GM18511 (cell line): ENCODE data around the gene EYA4.
"Not testable (repeated sequence)": the region's sequence is repeated elsewhere in the genome, so short reads cannot be mapped to it uniquely, and the experiment has no call there.

ENCODE experiments used
- ATAC-seq: cut with Tn5 transposase; IDR thresholded peaks from one replicate; pipeline ENCODE4 v1.9.1; 2021; ENCODE audit warnings: mild to moderate bottlenecking, moderate library complexity; ENCODE audit not compliant: unreplicated experiment

EYA4 gene

GRCh38 chr6:133554121-133554520, 313.0 kb downstream of the EYA4 start:
- not testable (repeated sequence) for ATAC-seq

GRCh38 chr6:133555685-133556084, 314.5 kb downstream of the EYA4 start:
- ATAC-seq: no peak

DNA sequence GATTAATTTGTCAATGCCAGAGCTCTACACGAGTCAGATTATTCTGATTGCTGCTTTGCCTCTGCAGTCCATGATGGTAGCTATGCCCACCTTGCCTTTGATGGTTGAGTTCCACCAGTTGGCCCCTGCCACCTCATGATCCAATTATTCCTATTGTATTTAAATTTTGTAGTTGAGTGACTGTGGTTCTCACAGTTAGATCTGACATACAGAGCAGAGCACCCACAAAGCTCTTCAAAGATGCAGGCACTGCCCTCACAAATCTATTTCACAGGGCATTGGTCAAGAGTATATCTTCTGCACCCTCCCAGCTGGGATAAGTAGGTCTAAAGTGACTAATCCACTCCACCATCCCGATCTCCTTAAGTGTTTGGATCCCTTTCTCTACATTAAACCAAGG, 318.8 kb downstream of the EYA4 start:
- no peak for ATAC-seq

DNA sequence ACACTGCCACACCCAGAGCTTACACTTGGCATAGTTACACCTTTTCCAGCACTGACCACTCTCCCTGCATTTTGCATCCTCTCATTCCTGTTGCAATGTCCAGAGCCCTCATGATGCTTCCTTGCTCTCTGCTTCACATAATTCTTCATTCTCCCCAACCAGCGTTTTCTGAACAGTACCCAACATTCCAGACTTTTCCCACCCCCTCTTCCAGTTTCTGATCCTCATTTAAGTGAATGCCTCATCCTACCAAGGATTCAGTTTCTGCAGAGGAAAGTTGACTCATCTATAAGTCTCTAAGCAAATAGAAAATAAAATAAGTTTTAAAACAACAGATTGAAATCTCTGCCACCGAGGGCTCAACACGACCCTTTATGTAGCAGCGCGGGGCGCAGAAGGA, 326.5 kb downstream of the EYA4 start:
- no peak for ATAC-seq

GRCh38 chr6:133568970-133569889, 328.1 kb downstream of the EYA4 start:
- ATAC-seq: peak; percentile 87

GRCh38 chr6:133571681-133572080, 330.5 kb downstream of the EYA4 start:
- no peak for ATAC-seq

- no peak for ATAC-seq
These were observed 336.7 kb downstream of the EYA4 start for GRCh38 chr6:133577851-133578250.
